Measurements from ENCODE around the gene NT5DC2.

The NT5DC2 gene

DNA sequence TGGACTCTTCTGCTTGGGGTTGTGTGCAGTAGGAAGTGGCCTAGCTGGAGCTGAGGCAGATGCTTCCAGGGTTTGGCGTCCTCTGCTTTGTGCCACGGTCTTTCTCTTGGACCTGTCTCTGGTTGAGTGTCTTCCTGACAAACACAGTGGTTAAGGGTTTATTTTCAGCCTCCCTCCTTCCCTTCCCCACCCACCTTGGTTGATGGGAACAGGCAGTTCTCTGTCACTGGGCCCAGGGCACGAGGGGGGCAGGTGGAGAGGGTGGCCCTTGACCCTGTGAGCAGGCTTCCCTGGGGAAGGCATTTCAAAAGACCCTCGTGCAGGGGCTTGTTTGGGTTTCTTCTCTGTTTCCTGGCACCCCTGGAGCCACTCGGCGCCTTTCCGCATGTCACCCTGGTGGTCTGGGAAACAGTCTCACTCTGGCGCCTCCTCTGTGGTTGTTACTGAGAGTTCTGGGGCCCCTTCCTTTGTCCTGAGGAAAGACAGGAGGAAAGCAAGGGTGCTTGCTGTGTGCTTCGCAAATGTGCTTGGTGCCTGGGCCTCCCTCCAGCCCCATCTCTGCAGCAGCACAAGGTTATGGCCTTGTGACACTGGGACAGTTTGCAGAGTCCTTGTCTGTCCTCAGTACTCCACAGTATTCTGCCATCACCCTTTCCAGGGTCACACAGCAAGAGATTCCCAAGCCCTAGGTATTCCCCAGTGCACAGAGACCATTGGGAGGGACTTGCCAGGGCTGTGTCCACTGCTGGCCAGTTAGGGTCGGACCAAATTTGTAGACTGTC, 48.8 kb downstream of the NT5DC2 start:
- no peak for DNase-seq

DNA sequence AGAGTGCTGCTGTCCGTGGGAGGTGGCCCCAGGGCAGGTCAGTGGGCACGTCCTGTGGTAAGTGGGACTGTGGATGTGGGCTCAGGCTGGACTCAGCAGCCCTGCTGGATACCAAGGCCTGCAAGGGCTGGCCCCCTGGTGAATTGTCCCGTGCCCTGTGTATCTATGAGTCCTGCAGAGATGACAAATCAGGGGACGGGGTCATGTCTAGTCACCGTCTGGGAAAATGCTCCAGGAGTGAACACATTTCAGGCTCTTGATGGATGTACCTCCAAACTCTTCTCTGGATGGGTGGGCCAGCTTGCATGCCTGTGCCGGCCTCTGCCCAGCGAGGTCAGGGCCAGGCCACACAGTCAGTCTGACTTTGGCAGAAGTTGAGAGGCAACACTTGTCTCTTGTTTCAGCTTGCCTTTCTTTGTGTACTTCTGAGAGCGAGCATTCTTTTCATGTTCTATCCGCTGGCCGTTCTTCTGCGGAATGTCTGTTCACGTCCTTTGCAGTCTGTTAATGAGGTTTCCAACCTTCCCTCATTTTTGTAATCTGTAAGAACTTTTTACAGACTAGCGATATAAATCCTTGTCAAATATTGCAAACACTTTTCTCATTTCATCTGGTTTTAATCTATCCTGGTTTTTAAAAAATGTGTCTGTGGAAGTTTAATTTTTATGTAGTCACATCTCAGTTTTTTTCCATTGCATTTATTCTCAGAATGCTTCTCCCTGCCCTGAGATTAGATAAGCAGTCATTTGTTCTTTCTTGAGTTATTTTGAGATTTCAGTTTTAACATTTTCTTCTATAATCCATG, 49.9 kb downstream of the NT5DC2 start:
- DNase-seq, result no peak

DNA sequence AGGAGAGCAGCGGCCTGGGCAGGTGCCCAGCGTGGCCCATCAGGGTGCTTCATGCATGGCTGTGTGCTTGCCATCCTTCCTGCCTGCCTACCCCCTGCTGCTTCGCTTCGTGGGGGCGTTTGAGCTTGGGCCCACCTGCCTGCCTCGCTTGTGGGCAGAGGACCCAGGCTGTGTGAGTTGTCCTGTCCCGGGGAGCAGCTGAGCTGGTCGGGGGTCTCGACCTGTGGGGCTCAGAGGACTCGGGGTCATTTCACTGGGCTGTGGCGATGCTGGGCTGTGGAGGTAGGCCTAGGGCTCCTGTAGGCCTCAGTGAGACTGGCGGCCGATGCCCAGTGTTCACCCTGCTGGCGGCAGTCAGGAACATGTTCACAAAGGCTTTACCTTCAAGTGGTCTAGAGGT, 50.6 kb downstream of the NT5DC2 start:
- no peak for DNase-seq

DNA sequence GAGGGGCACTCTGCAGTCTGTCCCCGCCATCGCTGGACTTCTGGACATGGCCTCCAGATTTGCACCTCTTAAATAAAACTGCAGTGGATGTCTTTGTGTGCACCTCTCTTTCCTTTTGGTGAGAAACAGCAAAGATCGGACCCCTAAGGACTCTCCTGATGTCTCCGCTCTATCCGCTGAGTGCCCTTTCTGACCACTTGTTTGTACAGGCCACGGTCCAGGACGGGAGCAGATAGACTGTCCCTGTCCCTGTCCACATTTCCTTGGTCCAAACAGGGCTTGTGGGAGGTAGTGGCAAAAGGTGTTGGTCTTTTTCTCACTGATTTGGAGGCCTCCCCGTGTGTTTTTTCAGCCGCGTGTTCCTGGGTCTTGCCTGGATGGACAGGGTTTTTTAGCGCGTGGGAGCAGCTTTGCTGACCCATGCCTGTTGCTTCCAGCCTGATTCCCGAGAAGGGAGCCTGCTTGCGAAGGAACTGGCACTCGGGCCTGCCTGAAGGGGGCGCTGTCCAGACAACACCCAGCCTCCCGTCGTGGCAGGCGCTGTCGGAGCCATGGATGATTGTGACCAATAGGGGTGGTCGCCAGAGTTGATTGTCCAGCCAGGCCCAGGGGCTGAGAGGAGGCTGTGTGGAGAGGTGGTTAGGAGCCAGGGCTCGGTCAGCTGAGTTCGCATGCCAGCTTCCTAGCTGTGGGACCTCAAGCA, 51.7 kb downstream of the NT5DC2 start:
- DNase-seq, result no peak

DNA sequence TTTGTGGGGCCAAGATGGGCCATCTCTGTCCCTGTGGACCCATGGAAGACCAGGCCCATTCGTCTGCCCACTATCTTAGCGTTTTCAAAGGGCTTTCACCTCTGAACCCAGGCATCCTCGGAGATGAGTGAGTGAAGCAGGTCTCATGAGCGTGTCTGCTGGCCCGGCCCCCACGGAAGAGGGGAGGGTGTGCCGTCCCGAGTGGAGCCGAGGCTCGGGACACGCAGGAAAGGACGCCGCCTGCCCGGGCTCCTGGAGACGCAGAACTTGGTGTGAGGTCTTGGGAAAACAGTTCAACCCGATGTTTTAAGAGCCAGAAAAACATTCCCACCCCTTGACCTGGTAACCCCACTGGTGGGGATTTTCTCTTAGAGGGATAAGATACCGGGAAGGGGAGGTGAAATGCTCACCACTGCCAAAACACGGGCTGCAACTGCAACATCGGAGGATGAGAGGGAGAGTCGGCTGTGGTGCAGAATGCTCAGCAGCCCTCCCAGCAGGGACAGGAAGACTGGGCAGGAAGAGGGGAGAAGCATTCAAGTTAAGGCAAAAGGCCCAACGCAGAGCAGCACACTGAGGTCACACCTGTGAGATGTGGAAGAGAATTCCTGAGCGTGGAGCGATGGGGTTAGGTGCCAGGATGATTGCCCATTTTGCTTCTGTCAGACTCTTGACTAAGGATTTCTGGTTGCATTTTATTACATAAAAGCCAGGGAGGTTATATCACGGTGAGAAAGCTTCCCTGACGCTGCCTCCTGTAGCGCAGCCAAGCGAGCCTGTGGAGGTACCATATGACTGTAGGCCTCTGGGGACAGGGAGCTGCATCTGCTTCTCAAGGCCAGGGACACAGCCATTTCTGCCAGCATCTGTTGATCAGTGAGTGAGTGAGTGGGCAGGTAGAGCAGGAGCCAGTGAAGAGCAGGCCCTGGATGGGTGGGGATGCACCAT, 52.6 kb downstream of the NT5DC2 start:
- no peak for DNase-seq

DNA sequence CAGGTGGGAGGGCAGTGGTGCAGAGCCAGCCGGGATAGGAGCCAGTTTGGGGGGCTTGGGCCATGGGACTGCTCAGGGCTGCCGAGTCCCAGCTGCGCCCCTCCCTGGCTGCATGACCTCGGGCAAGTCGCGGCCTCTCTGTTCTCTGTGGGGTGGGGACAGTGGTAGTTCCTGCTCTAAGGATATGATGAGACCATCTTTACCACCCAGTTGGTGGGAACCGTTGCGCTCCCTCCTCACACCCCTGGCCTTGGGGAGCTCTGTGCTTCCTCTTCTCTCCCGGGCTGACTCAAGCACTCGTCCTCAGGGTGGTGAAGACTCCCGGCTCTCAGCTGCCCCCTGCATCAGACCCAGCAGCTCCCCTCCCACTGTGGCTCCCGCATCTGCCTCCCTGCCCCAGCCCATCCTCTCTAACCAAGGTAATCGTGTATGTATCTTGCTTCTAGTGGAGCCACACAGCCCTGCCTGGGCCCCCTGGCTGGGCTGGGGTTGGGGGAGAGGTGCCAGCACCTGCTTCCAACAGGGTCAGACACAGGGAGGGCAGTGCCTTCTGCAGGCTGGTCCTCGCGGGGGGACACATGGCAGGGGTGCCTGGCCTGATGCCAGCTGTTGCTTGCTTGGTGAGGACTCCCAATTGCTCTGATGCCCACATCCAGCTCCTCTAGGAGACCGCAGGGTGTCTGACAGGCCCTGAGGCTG, 53.6 kb downstream of the NT5DC2 start:
- DNase-seq, result no peak

DNA sequence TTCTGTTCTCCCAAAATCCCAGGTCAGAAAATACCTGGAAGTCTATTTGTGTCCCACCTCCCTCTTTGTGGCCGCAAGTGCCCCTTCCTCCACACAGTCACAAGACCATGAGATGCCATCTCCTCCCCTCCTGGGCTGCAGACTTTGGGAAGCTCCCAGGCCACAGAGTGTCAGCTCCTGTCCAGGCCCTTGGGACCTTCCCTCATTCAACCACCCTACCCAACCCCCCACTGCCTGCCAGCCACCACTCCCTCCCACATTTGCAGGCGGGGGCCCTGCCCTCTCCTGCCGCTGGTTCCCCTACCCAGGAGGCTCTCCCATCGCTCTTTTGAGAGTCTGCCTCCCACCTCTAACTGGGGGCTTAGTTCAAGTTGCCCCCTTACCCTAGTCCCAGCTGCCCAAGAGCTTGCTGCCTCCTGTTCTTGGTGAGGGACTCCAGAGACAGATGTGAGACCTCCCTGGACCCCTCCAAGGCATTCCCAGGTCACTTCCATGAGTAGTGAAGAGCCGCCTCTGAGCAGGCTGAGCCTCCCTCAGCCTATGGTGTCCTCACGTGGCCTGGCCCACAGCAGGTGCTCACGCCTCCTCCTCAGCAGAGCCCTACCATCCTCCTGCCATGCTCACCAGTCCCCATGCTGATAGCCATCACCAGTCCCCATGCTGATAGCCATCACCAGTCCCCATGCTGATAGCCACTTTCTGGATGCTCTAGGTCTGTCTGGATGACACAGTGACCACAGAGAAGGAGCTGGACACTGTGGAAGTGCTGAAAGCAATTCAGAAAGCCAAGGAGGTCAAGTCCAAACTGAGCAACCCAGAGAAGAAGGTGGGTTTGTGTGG, 54.4 kb downstream of the NT5DC2 start:
- DNase-seq, result no peak

DNA sequence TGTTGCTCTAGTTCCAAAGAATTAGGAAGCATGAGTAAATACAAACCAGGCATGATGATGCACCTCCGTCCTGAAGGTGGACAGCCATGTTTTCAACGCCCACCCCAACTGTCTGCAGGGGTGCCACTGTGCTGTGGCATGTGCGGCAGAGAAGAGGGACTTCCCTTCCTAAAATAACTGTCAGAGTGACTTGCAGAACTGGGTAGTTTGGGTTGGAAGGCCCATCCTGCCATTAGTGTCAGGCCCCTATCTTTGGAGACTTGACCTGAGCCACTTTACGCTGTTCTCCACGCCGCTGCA, 55.9 kb downstream of the NT5DC2 start:
- no peak for DNase-seq

DNA sequence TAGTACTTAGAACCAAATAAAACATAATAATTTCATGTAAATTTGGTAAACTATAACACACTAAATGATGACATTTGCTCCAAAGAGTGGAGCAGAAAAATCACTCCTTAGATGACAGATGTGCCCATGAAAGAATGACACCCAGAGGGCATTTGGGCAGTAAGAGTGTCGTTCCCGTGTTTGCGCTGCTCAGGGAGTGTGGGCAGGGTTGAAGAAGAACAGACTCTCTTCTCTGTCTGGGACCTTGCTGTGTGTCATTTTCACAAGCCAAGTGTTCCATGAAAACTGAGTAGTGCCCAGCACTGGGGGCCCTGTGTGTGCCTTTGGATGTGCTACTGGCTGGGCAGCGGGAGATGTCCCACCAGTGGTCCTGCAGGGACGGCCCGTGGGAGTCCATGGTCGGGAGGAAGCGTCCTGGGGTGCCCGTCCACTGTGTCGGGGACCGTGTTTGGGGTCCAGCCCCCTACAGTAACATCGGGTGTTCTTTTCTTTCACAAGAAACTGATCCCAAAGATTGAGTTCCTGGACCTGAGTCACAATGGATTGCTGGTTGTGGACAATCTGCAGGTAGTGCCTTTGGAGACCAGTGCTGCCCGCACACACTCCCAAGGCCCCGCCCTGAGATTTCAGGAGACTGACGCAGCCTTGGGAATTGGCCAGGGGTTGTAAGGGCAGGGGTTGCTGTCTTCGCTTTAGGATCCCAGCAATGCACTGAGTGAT, 56.4 kb downstream of the NT5DC2 start:
- no peak for DNase-seq
